Measurements from ENCODE around the gene SOHLH1. TPM values are rescaled to one million over a fixed set of nuclear protein-coding genes. Genes with fewer than 3 reads are reported as not detected.

SOHLH1 gene
- total RNA-seq, 1 experiment from 2014 or later: not detected

DNA sequence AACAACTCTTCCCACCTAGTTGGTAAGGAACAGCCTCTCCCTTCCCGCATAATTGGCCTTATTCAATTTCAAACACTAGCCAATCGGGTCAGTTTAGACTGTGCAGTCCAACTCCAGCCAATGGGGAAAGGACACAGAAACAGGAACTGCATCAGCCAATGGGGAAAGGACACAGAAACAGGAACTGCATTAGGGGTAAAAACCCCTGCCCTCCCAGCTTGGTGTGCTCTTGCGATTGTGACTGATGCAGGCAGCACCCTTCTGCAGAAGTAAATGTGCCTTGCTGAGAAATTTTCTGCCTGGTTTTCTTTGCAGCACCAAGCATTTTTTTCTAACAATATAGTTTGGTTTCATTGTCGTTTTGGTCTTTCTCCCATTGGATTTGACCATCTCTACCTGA lies 51.4 kb downstream of the SOHLH1 start (continued):
- TF ChIP-seq, protein P1, sequence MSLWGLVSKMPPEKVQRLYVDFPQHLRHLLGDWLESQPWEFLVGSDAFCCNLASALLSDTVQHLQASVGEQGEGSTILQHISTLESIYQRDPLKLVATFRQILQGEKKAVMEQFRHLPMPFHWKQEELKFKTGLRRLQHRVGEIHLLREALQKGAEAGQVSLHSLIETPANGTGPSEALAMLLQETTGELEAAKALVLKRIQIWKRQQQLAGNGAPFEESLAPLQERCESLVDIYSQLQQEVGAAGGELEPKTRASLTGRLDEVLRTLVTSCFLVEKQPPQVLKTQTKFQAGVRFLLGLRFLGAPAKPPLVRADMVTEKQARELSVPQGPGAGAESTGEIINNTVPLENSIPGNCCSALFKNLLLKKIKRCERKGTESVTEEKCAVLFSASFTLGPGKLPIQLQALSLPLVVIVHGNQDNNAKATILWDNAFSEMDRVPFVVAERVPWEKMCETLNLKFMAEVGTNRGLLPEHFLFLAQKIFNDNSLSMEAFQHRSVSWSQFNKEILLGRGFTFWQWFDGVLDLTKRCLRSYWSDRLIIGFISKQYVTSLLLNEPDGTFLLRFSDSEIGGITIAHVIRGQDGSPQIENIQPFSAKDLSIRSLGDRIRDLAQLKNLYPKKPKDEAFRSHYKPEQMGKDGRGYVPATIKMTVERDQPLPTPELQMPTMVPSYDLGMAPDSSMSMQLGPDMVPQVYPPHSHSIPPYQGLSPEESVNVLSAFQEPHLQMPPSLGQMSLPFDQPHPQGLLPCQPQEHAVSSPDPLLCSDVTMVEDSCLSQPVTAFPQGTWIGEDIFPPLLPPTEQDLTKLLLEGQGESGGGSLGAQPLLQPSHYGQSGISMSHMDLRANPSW (CRISPR knock-in tag; conservative IDR thresholded peaks at IDR 0.05; ENCODE audit: low read depth): no peak
- TF ChIP-seq ZNF317 (CRISPR knock-in tag; IDR thresholded peaks at IDR 0.05; ENCODE audit: borderline replicate concordance, low read depth): no peak
- TF ChIP-seq GTF2I (CRISPR knock-in tag; conservative IDR thresholded peaks at IDR 0.05): no peak
- TF ChIP-seq, protein P2, sequence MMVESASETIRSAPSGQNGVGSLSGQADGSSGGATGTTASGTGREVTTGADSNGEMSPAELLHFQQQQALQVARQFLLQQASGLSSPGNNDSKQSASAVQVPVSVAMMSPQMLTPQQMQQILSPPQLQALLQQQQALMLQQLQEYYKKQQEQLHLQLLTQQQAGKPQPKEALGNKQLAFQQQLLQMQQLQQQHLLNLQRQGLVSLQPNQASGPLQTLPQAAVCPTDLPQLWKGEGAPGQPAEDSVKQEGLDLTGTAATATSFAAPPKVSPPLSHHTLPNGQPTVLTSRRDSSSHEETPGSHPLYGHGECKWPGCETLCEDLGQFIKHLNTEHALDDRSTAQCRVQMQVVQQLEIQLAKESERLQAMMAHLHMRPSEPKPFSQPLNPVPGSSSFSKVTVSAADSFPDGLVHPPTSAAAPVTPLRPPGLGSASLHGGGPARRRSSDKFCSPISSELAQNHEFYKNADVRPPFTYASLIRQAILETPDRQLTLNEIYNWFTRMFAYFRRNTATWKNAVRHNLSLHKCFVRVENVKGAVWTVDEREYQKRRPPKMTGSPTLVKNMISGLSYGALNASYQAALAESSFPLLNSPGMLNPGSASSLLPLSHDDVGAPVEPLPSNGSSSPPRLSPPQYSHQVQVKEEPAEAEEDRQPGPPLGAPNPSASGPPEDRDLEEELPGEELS (CRISPR knock-in tag; IDR thresholded peaks at IDR 0.05): no peak
- no peak for TF ChIP-seq FOXK1 (CRISPR knock-in tag; IDR thresholded peaks at IDR 0.05)
- TF ChIP-seq, protein P3, sequence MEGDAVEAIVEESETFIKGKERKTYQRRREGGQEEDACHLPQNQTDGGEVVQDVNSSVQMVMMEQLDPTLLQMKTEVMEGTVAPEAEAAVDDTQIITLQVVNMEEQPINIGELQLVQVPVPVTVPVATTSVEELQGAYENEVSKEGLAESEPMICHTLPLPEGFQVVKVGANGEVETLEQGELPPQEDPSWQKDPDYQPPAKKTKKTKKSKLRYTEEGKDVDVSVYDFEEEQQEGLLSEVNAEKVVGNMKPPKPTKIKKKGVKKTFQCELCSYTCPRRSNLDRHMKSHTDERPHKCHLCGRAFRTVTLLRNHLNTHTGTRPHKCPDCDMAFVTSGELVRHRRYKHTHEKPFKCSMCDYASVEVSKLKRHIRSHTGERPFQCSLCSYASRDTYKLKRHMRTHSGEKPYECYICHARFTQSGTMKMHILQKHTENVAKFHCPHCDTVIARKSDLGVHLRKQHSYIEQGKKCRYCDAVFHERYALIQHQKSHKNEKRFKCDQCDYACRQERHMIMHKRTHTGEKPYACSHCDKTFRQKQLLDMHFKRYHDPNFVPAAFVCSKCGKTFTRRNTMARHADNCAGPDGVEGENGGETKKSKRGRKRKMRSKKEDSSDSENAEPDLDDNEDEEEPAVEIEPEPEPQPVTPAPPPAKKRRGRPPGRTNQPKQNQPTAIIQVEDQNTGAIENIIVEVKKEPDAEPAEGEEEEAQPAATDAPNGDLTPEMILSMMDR (IDR thresholded peaks at IDR 0.05): no peak
- TF ChIP-seq RORB (CRISPR knock-in tag; IDR thresholded peaks at IDR 0.05): no peak

DNA sequence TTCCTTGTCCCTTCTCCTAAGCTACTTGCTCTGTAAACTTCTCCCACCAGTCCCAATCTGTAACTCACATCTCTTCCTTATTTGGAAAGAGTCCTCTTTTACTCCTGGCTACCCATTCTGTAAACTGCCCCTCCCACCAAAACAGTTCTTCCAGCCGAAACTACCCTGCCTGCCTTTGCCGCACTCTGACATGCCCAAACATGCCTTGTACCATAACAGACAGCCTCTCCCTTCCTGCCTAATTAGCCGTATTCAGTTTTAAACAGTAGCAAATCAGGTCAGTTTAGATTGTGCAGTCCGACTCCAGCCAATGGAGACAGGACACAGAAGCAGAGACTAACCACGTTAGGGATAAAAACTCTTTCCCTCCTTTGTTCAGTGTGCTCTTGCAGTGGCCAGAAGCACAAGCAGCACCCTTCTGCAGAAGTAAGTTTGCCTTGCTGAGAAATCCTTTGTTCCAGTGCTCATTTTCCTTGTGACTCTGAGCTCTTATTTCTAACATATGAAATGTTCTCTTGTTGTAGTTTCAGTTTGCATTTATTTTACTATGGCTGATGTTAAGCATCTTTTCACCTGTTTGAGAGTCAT lies 54.6 kb downstream of the SOHLH1 start:
- ChIA-PET POLR2A (no interaction called here), CTCF (no interaction called here)
- no peak for ATAC-seq
- Mint-ChIP-seq H3K9me3 (peaks cover 78% of the 10 kb centered on the region), H3K27me3 (ENCODE audit: low read depth) (peaks cover 13% of the 10 kb centered on the region), H3K36me3 (peaks cover 72% of the 10 kb centered on the region), H3K4me1 (peaks cover 14% of the 10 kb centered on the region), H3K27ac (peak overlapping the region; percentile 22), H3K4me3 (no peak overlapping the region)
- TF ChIP-seq SOX15 (CRISPR knock-in tag; IDR thresholded peaks at IDR 0.05) (0 out of 2 replicates have a peak, but pooled peaks have one; percentile 25), ELF4 (CRISPR knock-in tag; IDR thresholded peaks at IDR 0.05; ENCODE audit: low read depth) (no peak)
- DNase-seq (ENCODE audit: low spot score): no peak

Other genes with a start within 250 kb of the SOHLH1 start
- gene PPP1R26, start 219.7 kb downstream of the SOHLH1 start, total RNA-seq (2021): 36.2 to 44.4 TPM (median 37.4 TPM) in 3 replicates
- gene MRPS2, start 198.8 kb downstream of the SOHLH1 start, total RNA-seq (2021): 74.2 to 78.0 TPM (median 77.6 TPM) in 3 replicates
- not detected in 3 replicates for gene LCN1, start 178.0 kb downstream of the SOHLH1 start, total RNA-seq (2021)
- gene OBP2A, start 153.4 kb downstream of the SOHLH1 start, total RNA-seq (2021): not detected in 3 replicates
- not detected in 3 replicates for gene PAEP, start 137.7 kb downstream of the SOHLH1 start, total RNA-seq (2021)
- gene GLT6D1, start 59.9 kb downstream of the SOHLH1 start, total RNA-seq (2021): 0.25 to 0.37 TPM (median 0.27 TPM) in 3 replicates
- gene LCN9, start 36.2 kb downstream of the SOHLH1 start, total RNA-seq (2021): 1.4 to 2.6 TPM (median 1.7 TPM) in 3 replicates
- 0.13 to 0.16 TPM (median 0.14 TPM) in 3 replicates for gene KCNT1, start 2.7 kb upstream of the SOHLH1 start, total RNA-seq (2021)
- 33.5 to 40.5 TPM (median 35.8 TPM) in 3 replicates for gene CAMSAP1, start 208.1 kb upstream of the SOHLH1 start, total RNA-seq (2021)

Data from WTC11 (cell line).